Measurements from ENCODE around the gene FCHSD2.

FCHSD2 gene

DNA sequence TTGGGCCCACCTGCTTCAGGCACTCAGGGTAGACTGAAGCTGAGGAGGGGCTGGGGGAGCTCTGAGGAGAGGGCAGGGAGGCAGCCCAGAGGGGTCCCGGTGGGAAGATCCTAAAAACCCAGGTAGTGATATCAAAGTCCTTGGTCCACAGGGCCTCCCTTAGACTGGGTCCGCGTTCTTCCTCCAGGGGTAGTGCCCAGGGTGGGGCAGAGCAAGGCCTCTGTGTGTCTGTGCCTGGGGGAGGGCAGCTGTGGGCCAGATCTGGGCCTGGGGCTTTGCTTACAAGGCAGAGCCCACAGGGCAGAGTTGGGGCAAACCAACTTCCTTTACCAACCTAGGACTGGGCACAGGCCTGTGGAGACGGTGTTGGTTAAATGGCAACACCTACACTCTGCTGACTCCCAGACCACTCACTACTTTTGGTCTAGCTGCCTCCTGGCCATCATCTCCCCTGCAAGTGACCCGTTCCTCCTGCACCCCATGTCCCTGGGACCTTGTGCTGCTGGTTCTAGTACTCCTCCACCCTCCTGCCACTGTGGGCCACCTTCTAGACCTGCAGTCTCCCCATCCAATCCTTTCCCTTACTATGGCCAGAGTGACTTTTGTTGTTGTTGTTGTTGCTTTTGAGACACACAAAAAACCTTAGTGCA, 312.1 kb downstream of the FCHSD2 start:
- no peak for DNase-seq

DNA sequence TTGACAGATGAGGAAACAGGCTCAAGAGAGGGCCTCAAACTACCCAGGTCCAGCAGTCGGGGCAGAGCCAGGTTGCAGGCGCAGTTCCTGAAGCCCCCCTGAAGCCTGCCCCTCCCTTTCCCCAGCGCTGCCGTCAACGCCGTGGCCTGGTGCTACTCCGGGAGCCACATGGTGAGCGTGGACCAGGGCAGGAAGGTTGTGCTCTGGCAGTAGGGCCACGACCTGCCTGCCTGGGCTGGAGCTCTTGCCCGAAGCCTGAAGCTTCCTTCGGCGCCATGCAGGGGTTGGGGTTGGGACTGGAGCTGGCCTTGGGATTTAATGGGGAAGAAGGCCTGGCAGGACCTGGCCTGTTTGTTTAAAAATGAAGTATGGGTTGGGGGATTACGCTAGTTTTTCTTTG, 312.9 kb downstream of the FCHSD2 start:
- no peak for DNase-seq

DNA sequence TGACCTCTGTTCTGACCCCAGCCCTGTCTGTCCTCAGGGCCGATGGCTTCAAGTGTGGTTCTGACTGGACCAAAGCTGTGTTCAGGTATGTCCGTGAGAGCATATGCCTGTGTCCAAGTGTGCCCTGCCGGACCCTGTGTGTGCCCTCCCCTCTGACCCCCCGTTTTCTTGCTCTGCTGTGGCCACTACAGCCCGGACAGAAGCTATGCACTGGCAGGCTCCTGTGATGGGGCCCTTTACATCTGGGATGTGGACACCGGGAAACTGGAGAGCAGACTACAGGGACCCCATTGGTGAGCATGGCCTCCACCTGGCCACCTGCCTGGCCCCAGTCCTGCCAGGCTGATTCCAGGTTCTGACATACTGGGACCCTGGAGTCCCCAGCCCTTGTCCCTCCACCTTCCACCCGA, 313.4 kb downstream of the FCHSD2 start:
- DNase-seq = no peak

DNA sequence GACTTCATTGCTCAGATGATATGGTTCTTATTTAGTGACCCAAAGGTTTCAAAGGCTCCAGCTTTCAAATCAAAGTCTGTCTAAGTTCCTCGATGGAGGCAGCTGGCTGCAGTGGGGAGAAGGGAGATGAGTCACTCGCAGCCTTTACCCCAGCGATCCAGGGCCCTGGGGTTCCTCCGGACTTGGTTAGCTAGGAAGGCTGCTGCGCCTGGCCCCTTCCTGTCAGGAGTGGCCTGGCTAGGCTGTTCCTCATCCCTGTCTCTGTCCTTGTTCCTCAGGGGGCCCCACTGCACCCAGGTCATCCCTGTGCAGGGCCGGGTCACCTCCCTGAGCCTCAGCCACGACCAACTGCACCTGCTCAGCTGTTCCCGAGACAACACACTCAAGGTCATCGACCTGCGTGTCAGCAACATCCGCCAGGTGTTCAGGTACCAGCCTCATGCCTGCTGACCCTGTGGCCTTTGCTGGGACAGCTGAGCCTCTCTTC, 314.0 kb downstream of the FCHSD2 start:
- no peak for DNase-seq

DNA sequence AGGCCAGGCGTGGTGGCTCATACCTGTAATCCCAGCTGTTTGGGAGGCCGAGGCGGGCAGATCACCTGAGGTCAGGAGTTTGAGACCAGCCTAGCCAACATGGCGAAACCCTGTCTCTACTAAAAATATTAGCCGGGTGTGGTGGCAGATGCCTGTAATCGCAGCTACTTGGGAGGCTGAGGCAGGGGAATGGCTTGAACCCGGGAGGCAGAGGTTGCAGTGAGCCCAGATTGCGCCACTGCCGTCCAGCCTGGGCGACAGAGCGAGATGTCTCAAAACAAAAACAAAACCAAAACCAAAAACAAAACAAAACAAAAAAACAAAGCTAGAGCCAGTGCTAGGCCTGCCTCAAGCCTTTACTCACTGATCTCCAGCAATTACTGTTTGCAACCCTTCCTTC, 314.5 kb downstream of the FCHSD2 start:
- peak; percentile 64 for DNase-seq

DNA sequence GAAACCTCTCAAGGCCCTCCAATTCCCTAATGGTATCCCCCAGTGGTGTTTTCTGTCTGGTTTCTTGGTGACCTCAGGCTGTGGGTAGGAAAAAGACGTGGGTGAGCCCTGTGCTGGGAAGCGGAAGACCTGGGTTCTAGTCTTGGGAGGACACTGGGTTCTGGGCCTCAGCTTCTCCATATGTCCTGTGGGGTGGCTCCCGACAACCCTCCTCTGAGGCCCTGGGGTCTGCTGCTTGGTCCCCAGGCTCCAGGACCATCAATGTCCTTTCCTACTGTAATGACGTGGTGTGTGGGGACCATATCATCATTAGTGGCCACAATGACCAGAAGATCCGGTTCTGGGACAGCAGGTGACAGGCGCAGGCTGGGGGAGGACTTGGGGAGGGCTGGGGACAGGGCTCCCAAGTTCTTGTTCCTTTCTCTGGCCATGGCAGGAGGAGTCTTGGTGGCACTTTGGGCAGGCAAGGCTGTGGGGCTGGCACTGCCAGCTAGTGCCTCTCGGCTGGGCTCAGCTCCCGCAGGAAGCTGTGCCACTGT, 315.1 kb downstream of the FCHSD2 start:
- DNase-seq = no peak

DNA sequence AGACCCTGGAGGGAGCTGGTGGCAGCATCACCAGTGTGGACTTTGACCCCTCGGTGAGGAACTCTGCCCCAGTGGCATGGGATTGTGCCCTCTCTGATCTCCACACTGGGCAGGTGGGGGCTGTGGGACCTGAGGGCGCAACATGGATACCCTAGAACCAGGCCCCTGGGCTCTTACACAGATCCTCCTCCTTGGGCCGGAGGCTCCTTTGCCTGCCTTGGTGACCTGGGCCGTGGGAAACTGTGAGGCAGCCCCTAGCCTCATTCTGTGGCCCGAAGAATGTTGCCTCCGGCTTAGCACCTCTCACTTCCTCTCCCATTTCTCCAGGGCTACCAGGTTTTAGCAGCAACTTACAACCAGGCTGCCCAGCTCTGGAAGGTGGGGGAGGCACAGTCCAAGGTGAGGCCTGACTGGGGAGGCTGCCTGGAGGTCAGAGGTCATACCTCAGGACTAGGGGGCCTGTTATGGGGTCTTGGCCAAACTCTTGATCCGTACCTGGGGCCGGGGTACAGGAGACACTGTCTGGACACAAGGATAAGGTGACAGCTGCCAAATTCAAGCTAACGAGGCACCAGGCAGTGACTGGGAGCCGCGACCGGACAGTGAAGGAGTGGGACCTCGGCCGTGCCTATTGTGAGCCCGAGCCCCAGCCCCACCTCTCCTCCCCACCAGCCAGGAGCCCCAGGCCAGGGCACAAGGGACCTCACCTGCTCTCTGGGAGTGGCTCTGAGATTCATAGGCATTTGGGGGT, 315.8 kb downstream of the FCHSD2 start:
- no peak for DNase-seq

DNA sequence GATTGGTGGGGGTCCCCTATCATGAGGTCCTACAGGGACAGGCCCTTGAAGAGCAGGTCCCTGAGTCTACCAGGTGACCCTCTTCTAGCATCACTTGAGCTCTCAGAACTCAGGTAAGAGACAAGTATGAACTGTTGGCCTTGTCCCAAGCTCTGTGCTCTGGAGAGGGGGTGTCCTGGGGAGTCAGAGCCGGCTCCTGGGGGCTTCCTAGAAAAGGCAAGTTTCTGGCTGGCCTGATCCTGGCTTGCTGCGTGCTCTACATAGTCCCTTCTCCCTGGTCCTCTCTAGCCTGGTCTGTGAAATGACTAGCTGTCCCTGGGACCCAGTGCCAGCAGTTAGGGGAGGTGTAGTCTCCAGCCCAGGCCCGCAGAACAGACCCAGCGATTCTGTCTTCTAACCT, 316.5 kb downstream of the FCHSD2 start:
- DNase-seq = no peak

DNA sequence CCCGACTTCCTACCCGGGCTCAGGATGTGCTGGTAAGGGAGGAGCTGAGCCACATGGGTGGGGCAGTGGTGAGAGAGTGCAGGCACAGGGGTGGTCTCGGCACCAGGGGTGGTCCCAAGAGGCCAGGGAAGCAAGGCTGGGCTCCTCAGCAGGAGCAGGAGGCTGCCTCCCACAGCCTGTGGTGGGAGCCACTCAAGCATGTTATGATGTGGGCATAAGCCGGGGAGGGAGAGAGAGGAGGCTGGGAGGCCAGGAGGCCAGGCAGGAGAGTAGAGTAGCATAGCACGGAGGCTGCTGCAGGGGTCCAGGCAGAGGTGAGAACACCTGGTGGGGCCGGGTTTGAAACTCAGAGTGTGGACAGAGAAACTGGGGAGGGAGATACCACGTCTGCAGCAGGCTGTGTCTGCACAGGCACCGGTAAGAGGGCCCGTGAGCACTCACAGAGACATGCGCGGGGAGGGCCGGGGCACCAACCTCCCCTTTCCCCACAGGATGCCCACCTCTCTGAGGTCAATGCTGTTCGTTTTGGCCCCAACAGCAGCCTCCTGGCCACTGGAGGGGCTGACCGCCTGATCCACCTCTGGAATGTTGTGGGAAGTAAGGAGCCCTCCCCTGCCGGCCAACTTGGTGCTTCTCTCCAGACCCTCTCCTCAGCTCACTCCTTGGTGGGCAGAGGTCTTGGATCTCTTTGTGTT, 317.2 kb downstream of the FCHSD2 start:
- DNase-seq = no peak

DNA sequence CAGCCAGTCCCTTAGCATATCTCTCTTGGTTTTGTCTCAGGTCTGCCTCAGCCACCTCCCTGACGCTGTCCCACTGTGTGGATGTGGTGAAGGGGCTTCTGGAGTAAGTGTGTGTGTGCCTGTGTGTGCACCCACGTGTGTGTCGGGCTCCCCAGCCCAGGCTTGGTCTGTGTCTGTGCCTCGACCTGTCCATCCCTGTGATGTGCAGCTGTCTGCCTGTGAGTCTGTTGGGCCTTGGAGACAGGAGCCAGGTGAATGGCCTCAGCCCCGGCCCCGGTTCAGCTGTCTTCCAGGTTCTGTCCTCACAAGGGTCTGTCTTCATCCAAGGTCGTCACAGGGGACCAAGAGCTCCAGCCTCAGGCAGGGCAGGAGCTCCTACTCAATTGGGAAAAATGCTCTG, 318.1 kb downstream of the FCHSD2 start:
- no peak for DNase-seq

DNA sequence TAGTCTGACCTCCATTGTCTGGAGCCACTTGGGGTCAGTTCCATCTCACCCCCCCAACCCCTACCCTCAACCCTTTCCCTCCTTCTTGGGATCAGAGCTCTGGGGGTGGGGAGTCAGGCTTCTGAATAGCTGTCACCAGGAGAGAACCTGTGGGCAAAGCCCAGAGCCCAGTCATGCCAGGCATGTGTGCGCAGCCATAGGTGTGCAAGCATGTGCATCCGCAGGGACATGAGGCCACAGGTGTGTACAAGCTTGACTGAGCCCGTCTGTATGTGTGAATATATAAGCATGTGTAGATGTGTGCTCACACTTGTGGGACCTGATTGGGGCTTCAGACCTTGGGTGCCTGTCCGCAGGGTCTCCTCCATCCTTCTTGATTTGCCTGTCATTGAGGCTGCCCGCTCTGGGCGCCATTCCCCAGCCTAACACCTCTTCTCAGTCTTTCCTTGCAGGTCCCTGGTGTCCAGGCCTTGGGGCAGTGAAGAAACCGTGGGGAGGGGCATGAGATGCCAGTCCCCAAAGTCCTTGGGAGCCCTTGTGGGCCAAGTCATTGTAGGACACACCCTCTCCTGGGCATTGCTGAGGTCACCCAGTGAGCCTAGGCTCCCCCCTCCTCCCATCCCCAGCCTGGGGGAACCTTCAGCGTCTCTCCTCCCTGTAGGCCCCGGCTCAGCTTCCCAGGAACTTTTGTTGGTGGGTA, 318.9 kb downstream of the FCHSD2 start:
- DNase-seq = no peak

DNA sequence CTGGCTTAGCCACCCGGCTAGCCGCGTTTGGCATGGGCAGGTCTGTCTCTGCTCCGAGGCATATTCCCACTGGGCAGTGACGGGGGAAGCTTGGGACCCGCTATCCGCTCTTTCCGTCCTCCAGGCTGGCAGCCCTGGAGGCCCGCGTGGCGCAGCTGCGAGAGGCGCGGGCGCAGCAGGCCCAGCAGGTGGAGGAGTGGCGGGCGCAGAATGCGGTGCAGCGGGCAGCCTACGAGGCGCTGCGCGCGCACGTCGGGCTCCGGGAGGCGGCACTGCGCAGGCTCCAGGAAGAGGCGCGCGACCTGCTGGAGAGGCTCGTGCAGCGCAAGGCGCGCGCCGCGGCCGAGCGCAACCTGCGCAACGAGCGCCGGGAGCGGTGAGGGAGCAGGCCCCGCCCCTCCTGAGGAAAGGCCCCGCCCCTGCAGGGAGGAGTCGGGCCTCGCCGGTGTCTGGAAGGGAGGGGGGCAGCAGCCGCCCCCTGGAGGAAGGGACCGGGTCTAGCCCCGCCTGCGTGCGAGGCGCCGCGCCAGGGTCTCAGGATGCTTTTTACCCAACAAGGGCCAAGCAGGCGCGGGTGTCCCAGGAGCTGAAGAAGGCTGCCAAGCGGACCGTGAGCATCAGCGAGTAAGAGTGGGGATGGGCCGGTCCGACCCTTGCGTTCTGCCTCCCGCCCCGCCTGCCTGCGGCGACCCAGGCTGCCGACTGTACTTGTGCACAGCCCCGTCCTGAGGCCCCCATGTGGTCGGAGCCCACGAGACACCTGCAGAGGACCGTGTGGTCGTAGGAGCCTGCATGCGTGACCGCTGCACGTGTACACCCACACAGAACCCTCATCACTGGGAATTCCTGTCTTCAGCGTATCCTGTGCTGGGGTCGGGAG, 320.0 kb downstream of the FCHSD2 start:
- DNase-seq = no peak

DNA sequence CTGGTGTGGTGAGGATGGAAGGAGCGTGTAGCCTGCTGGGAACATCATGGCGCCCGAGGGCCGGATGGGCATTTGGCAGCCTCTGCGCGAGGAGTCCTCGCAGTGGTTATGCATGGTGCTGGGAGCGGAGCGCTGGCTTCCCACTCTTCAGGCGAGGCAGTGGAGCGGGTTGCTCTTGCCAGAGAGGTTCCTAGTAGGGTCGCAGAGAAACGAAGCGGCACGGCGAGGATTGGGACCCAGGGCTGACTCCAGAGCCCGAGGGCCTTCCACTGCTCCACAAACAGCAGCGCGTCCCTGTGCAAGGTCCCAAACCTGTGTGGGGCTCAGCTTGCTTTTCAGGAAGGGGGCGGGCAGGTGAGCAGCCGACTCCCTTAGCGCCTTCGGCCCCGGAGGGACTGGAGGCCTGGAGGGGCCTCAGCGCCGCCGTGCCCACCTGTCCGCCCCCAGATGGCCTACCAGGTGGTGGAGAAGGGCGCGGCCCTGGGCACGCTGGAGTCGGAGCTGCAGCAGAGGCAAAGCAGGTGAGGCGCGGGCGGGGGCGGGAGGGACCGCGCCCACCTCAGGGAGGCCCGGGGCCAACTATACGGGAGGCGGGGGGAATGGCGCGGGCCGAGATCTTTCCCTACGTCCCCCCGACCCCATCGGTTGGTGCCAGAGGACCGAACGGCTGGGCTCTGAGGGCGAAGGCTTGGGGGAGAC, 320.7 kb downstream of the FCHSD2 start:
- no peak for DNase-seq

DNA sequence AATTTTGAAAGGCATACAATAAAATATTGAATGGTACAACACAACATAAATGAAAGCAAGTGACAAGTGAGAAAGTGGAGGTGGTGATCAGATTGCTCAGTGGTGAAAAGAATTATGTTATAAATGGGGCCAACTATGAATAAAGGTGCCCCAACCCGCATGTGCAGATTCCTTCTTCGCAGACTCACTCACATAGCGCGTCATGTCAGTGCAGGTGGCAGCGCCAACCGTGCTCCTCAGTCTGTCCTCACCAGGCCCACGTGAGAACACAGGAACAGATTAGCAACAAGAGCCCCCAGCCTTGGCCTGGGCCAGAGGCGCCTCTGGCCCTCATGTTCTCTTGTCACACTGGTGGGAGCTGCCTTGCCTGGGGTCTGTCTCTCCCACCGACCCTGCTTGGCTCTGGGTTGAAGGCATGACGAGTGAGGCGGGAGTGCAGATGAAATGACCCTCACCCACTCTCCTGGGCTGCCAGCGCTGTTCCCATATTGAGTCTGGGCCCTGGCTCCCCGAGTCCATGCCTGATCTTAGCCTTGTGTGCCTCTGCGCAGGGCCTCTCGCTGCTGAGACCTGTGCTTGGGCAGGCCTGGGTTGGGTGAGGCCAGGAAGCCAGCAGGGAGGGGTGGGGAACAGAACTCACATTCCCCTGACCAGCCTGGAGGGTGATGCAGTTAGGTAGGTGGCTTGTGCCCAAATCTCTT, 321.5 kb downstream of the FCHSD2 start:
- no peak for DNase-seq

DNA sequence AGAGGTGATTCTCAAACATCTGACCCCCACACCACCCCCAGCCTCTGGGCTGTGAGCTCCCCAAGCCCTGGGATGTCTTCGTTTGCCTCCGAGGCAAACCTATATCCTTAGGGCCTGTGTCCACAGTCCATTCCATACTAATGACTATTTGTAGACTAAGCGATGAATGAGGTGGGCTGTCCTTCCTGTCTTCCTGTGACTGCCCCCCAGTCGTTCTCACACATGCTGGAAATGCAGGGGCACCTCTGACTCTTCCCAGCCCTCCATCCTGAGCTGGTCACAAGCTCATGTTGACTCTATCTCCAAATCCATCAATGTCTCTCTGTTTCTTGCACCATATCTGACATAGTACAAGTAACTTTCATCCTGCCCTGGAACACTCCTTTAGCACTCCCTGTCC, 323.1 kb downstream of the FCHSD2 start:
- DNase-seq = no peak

DNA sequence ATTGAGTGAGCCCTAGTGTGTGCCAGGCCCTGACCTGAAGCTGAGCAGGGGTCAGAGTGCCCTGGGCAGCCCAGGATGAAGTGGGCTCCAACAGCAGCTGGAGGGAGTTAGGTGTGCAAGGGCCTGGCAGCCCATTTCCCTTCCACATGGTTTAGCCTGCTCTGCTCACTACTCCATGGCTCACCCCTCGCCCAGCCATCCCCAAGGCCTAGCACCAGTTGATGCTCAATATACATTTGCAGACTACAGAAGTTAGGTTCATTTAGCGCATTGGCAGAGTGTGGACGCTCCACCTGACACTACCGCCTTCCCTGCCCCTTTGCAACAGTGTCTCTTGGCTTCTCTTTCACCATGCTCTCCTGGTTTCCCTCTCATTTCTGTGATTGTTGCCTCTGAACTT, 324.2 kb downstream of the FCHSD2 start:
- no peak for DNase-seq

DNA sequence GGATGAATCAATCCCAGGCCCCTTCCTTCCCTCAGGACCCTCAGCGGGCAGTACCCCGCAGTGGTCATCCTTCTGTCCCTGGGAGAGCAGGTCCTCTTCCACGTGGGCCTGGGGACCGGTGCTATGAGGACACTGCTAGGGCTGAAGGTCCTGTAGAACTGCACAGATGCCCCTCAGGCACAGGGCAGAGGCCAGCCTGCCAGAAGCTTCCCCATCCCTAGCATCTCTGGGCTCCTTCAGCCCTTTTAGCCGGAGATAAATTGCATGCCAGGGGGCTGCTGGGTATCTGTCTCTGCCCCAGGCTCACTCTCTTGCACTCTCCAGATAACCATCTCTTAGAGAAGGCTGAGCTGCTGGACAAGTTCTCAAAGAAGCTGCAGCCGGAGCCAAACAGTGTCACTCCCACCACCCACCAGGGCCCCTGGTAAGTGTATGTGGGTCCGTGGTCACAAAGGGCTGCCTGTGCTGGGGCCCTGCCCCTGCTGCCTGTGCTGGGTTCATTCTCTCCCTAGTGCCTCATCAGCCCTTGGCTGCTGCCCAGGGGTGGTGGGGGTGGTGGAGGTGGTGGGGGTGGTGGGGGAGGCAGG, 325.6 kb downstream of the FCHSD2 start:
- peak; percentile 86 for DNase-seq

DNA sequence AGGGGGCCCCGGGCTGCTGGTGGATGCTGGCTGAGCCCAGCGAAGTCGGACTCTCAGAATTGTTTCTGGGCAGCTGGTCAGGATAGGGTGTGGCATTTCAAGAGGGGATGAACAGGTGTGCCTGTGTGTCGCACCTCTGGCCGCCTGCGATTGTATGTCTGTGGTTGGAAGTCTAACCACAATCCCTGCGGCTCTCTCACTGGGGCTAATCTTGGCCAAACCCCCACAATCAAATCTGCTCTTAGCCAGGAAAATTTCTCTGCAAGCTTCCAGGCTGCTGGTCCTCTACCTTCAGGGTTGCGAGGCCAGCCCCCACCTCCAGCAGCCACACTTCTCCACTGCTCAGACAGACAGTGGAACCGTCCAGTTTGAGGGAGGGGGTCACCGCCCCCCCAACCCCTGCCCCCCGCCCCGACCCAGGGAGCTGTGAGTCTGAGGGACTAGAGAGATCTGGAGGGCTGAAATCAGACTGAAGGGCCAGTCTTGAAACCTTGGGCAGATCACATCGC, 327.0 kb downstream of the FCHSD2 start:
- peak; percentile 97 for DNase-seq

DNA sequence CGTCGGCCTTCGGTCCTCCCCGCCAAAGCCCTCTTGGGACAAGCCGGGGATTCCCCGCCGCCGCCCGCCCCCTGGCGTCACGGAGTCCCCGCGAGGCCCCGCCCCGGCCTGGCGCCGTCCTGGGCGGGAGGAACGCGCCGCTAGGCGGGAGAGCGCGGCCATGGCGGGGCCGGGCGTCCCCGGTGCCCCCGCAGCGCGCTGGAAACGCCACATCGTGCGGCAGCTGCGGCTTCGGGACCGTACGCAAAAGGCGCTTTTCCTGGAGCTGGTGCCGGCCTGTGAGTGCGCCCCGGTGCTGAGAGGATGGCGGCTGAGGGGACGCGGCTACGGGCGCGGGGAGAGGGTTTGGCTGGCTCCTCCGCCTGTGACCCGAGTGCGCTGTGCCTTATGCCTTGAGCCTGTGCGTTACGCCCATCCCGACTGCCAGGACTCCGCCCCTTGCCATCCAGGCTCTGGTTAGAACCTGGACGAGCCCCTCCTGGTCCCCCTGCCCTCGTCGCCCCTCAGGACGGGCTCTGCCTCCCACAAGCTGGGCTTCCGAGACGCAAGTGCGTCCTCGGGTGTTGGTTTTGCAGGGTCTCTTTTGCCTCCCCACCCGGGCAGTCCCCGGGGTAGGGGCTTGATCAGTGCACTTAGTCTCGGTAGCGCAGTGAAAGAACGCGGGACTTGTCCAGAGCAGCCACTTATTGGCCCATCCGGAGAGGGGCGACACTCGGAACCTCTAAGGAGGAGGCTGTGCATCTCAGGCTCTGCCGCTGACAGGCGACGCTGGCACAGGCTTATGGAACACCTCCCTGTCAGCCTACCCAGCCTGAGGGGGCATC, 327.6 kb downstream of the FCHSD2 start, which contains the start of gene ATG16L2:
Gene ATG16L2, plus strand, starts transcription at position 126 of the 824 bp plus-strand sequence. Its CDS starts 35 bp downstream, at position 161.
- DNase-seq = peak; percentile 99

All from OCI-M1 (cell line).